ENCODE results near the gene PRM3. TPM values are rescaled to one million over a fixed set of nuclear protein-coding genes. Genes with fewer than 3 reads are reported as not detected.

PRM3 gene
- total and polyA plus RNA-seq, 4 donors: not detected

DNA sequence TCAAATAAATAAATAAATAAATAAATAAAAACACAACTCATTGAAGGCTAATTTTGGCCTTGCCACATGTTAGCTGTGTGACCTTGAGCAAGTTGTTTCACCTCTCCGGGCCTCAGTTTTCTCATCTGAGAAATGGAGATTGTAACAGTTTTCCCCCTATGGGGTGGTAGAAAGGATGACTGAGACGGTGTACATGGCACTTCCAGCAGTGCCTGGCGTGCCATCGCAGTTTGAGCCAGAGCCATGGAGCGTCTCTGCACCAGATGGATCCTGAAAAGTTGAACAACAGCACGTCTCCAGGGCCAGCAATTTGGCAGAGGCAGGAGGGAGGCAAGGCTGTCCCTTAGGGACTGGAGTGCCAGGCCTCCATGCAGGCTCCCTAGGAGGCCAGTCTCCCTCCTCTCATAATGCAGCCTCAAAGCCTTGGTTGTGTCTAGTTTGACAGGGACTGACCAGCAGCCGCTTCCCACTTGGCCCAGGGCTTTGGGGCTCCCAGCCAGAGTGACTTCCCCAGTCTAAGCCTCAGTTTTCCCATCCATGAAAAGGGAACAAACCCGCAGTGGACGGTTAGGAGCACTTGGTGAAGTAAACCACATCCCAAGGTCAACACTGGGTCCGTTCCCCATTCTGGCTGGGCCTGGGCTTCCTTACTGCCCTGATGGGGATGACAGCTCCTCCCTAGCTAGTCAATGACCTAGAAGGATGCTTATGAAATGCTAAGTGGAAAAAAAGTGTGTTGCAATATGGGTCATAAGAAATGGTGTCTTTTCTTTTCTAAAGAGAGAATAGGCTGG is 36.8 kb downstream of the PRM3 start (continued):
- TF ChIP-seq, protein P1, sequence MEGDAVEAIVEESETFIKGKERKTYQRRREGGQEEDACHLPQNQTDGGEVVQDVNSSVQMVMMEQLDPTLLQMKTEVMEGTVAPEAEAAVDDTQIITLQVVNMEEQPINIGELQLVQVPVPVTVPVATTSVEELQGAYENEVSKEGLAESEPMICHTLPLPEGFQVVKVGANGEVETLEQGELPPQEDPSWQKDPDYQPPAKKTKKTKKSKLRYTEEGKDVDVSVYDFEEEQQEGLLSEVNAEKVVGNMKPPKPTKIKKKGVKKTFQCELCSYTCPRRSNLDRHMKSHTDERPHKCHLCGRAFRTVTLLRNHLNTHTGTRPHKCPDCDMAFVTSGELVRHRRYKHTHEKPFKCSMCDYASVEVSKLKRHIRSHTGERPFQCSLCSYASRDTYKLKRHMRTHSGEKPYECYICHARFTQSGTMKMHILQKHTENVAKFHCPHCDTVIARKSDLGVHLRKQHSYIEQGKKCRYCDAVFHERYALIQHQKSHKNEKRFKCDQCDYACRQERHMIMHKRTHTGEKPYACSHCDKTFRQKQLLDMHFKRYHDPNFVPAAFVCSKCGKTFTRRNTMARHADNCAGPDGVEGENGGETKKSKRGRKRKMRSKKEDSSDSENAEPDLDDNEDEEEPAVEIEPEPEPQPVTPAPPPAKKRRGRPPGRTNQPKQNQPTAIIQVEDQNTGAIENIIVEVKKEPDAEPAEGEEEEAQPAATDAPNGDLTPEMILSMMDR (IDR thresholded peaks at IDR 0.05; ENCODE audit: low read depth, low read length, missing input control): no peak
- TF ChIP-seq JUND (IDR thresholded peaks at IDR 0.05) (no peak), NR2F2 (IDR thresholded peaks at IDR 0.05) (no peak), EGR1 (IDR thresholded peaks at IDR 0.05; ENCODE audit: low read depth in 2 of 2) (no peak), FOXA1 (IDR thresholded peaks at IDR 0.05) (no peak)

DNA sequence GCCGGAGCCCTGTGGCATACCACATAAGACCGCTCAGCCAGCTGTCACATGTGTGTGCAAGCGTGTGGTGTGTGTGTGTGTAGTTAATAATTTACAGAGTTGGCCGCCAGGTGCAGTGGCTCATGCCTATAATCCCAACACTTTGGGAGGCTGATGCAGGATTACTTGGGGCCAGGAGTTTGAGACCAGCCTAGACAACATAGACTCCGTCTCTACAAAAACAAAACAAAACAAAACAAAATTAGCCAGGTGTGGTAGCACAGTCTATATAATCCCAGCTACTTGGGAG is 37.8 kb downstream of the PRM3 start:
- Histone ChIP-seq H3K4me1 (ENCODE audit: control insufficient read depth in 4 of 4, insufficient read depth in 4 of 4, low read length in 3 of 4) (peaks cover 2 to 7% (median 5%) of the 10 kb centered on the region in 4 donors), H3K27ac (ENCODE audit: low read depth in 1 of 2, low read length in 2 of 2) (no peak overlapping the region), H3K36me3 (ENCODE audit: control insufficient read depth in 4 of 4, insufficient read depth in 3 of 4, low read depth in 1 of 4, low read length in 3 of 4) (no peaks in the 10 kb centered on the region), H3K4me3 (ENCODE audit: low read depth in 1 of 3, low read length in 3 of 3) (no peak overlapping the region), H3K9me3 (ENCODE audit: control insufficient read depth in 4 of 4, low read length in 3 of 4) (no peaks in the 10 kb centered on the region), H3K9ac (ENCODE audit: low read depth in 1 of 2, low read length in 2 of 2) (no peak overlapping the region), H3K27me3 (ENCODE audit: control insufficient read depth in 4 of 4, insufficient read depth in 4 of 4, low read length in 3 of 4) (no peaks in the 10 kb centered on the region)
- TF ChIP-seq, protein P2, sequence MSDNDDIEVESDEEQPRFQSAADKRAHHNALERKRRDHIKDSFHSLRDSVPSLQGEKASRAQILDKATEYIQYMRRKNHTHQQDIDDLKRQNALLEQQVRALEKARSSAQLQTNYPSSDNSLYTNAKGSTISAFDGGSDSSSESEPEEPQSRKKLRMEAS (IDR thresholded peaks at IDR 0.05): peak; percentile 22
- TF ChIP-seq SP1 (IDR thresholded peaks at IDR 0.05): peak; percentile 33
- peak in 1 of 2 donors; percentile 15 for TF ChIP-seq HNF4A (conservative IDR thresholded peaks at IDR 0.05)
- no peak for TF ChIP-seq EGR1 (IDR thresholded peaks at IDR 0.05; ENCODE audit: low read depth in 2 of 2)
- no peak for DNase-seq (ENCODE audit: low spot score)
- 23% methylated on average over 5 of the region's 5 CpGs for WGBS

DNA sequence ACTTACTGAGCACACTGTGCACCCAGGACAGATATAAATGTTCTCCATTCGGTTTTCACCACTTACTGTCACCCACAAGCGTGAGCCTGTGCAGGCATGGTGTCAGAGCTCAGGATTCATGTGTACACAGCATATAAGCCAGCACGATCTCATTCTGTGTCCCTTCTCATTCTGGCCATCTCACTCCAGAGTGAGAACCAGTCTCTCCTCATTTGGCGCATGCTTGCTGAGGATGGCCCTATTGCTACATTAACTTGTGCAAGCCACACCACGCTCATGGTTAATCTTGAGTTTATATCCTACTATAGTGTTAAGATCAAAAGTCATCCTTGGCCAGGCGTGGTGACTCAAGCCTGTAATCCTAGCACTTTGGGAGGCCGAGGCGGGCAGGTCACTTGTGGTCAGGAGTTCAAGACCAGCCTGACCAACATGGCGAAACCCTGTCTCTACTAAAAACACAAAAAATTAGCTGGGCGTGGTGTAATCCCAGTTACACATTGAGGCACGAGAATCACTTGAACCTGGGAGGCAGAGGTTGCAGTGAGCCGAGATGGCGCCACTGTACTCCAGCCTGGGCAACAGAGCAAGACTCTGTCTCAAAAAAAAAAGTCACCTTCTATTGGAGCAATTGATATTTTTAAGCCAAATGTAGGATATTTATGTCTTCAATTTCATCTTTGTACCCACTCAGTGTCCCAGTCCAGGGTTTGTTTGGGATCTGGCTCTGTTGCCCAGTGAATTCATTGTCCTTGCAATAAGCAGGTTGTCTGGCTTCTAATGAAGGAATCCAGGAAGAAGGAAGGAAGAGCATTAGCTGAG is 38.3 kb downstream of the PRM3 start:
- Histone ChIP-seq H3K27ac (ENCODE audit: low read depth in 1 of 2, low read length in 2 of 2) (no peak overlapping the region), H3K9me3 (ENCODE audit: control insufficient read depth in 4 of 4, low read length in 3 of 4) (no peaks in the 10 kb centered on the region), H3K9ac (ENCODE audit: low read depth in 1 of 2, low read length in 2 of 2) (no peak overlapping the region), H3K4me3 (ENCODE audit: low read depth in 1 of 3, low read length in 3 of 3) (no peak overlapping the region), H3K4me1 (ENCODE audit: control insufficient read depth in 4 of 4, insufficient read depth in 4 of 4, low read length in 3 of 4) (peaks cover 2 to 7% (median 5%) of the 10 kb centered on the region in 4 donors), H3K27me3 (ENCODE audit: control insufficient read depth in 4 of 4, insufficient read depth in 4 of 4, low read length in 3 of 4) (no peaks in the 10 kb centered on the region), H3K36me3 (ENCODE audit: control insufficient read depth in 4 of 4, insufficient read depth in 3 of 4, low read depth in 1 of 4, low read length in 3 of 4) (no peaks in the 10 kb centered on the region)
- no peak for DNase-seq (ENCODE audit: low spot score)
- TF ChIP-seq GABPA (IDR thresholded peaks at IDR 0.05 in 1 of 2, conservative IDR thresholded peaks at IDR 0.05 in 1 of 2) (no peak), EGR1 (IDR thresholded peaks at IDR 0.05; ENCODE audit: low read depth in 2 of 2) (no peak), HNF4G (IDR thresholded peaks at IDR 0.05) (no peak), FOXA1 (IDR thresholded peaks at IDR 0.05) (no peak), RAD21 (IDR thresholded peaks at IDR 0.05) (no peak)
- TF ChIP-seq, protein P3, sequence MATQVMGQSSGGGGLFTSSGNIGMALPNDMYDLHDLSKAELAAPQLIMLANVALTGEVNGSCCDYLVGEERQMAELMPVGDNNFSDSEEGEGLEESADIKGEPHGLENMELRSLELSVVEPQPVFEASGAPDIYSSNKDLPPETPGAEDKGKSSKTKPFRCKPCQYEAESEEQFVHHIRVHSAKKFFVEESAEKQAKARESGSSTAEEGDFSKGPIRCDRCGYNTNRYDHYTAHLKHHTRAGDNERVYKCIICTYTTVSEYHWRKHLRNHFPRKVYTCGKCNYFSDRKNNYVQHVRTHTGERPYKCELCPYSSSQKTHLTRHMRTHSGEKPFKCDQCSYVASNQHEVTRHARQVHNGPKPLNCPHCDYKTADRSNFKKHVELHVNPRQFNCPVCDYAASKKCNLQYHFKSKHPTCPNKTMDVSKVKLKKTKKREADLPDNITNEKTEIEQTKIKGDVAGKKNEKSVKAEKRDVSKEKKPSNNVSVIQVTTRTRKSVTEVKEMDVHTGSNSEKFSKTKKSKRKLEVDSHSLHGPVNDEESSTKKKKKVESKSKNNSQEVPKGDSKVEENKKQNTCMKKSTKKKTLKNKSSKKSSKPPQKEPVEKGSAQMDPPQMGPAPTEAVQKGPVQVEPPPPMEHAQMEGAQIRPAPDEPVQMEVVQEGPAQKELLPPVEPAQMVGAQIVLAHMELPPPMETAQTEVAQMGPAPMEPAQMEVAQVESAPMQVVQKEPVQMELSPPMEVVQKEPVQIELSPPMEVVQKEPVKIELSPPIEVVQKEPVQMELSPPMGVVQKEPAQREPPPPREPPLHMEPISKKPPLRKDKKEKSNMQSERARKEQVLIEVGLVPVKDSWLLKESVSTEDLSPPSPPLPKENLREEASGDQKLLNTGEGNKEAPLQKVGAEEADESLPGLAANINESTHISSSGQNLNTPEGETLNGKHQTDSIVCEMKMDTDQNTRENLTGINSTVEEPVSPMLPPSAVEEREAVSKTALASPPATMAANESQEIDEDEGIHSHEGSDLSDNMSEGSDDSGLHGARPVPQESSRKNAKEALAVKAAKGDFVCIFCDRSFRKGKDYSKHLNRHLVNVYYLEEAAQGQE (IDR thresholded peaks at IDR 0.05): no peak
- TF ChIP-seq, protein P1 (IDR thresholded peaks at IDR 0.05; ENCODE audit: low read depth, low read length, missing input control): no peak
- WGBS: 88% methylated on average over 13 of the region's 13 CpGs
